Coronary artery (tissue), 2 donors: Measurements from ENCODE around the gene PTPMT1.
"Not testable (repeated sequence)": the region's sequence is repeated elsewhere in the genome, so short reads cannot be mapped to it uniquely, and the experiment has no call there.

Source experiments
- DNase-seq: peaks from one replicate; pipeline ENCODE4 v3.0.0-alpha.2; 2017; ENCODE audit warnings: low spot score
- H3K27ac ChIP-seq, 2 donors: fragments of 200-600 bp; sonication (generic); one replicate each; pipeline ENCODE4 v1.5.1; 2016 to 2019
- H3K4me3 ChIP-seq: fragments of 200-600 bp; sonication (generic); 2 replicates; pipeline ENCODE4 v1.5.1; 2016; ENCODE audit warnings: mild to moderate bottlenecking, moderate library complexity
- TF ChIP-seq, protein P1 (sequence below): fragments of 200-600 bp; sonication (generic); IDR thresholded peaks from one replicate; pipeline ENCODE4 v1.5.1; 2019; ENCODE audit warnings: antibody characterized with exemption

PTPMT1 gene

GRCh38 chr11:47551086-47551485 is 14.3 kb upstream of the PTPMT1 start:
- Histone ChIP-seq H3K4me3 (peak overlapping the region; percentile 92), H3K27ac (peak overlapping the region in 1 of 2 donors; percentile 94)
- DNase-seq = no peak
- TF ChIP-seq, protein P1, sequence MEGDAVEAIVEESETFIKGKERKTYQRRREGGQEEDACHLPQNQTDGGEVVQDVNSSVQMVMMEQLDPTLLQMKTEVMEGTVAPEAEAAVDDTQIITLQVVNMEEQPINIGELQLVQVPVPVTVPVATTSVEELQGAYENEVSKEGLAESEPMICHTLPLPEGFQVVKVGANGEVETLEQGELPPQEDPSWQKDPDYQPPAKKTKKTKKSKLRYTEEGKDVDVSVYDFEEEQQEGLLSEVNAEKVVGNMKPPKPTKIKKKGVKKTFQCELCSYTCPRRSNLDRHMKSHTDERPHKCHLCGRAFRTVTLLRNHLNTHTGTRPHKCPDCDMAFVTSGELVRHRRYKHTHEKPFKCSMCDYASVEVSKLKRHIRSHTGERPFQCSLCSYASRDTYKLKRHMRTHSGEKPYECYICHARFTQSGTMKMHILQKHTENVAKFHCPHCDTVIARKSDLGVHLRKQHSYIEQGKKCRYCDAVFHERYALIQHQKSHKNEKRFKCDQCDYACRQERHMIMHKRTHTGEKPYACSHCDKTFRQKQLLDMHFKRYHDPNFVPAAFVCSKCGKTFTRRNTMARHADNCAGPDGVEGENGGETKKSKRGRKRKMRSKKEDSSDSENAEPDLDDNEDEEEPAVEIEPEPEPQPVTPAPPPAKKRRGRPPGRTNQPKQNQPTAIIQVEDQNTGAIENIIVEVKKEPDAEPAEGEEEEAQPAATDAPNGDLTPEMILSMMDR = no peak

DNA sequence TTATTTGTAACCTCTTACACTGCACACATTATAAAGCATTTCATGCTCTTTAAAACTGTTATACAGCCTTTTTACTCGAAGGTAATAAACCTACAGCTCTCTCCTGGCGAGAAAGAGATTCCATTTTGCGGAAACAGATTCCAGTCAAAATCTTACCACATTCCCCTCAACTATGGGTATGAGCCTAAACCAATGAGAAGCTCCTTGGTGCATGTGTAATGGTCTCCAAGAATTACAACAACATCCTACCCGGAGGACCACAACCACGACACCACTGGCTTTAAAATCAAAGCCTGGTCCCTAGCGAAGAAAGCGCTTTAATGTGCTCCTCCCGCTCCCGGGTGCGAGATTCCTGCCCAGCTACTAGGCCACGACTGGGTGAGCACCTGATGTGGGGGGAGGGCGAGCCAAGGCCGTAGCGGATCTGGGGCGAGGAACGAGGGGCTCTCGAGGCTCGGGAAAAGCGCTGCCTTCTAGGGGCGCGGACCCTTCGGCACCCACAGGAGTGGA is 13.3 kb upstream of the PTPMT1 start:
- no peak for DNase-seq
- Histone ChIP-seq H3K4me3 (peak overlapping the region; percentile 92), H3K27ac (peak overlapping the region; percentile 94 to 96)
- TF ChIP-seq, protein P1 = no peak

DNA sequence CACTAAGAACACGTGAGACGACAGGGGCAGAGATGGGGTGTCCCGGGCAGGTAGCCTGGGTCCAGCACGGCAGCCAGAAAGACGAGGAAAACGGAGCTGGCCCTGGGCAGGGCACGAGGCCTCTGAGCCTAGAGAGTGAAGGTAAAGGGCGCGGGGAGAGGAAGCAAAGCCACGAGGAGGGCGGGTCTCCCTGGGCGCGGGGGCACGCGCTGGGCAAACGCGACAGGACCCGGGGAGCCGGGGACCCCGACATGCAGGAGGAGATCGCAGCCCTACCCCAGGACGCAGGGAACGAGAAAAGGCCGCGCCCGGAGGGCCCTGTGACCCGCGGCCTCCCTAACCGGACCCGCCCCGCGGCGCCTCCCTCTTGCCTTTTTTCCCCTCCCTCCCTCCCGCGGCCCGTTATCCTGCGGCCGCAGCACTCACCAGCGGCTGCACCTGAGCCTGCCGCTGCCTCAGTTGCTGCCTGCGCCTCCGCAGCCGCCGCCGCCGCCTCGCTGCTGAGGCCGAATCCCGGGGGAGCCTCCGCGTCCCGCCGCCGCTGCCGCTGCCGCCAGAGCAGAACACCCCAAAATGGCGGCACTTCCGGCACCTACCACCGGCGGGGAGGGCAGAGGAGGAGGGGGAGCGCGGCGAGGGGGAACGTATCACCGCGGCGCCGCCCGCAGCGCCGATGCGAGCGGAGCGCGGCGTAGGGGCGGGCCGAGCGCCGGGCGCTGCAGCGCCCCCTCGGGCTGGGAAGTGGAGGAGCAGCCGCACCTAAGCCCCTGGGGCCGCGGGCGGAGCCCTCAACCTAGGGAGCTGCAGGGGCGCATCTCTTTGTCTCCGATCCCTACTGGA is 12.6 kb upstream of the PTPMT1 start, which contains the start of gene CELF1:
CELF1 (minus strand) TSS at position 567 of the 840 bp plus-strand sequence. CDS start 53,609 bp downstream, outside the sequence.
- DNase-seq = peak; percentile 91
- Histone ChIP-seq H3K27ac (peak within 1 kb of the TSS; percentile 94 to 96), H3K4me3 (peak within 1 kb of the TSS; percentile 92)
- TF ChIP-seq, protein P1 = peak; percentile 91

- DNase-seq = no peak
- TF ChIP-seq, protein P1 = no peak
- H3K4me3 ChIP-seq = peak overlapping the region; percentile 92
- peak overlapping the region; percentile 94 to 96 for H3K27ac ChIP-seq
Observed at GRCh38 chr11:47553406-47553743, 12.0 kb upstream of the PTPMT1 start.

GRCh38 chr11:47557004-47557403 is 8.4 kb upstream of the PTPMT1 start:
- not testable (repeated sequence) for DNase-seq, H3K27ac ChIP-seq, H3K4me3 ChIP-seq

- H3K4me3 ChIP-seq = no peak overlapping the region
- H3K27ac ChIP-seq = no peak overlapping the region
- DNase-seq = no peak
- TF ChIP-seq, protein P1 = no peak
Observed at GRCh38 chr11:47558695-47559094, 6.7 kb upstream of the PTPMT1 start.

DNA sequence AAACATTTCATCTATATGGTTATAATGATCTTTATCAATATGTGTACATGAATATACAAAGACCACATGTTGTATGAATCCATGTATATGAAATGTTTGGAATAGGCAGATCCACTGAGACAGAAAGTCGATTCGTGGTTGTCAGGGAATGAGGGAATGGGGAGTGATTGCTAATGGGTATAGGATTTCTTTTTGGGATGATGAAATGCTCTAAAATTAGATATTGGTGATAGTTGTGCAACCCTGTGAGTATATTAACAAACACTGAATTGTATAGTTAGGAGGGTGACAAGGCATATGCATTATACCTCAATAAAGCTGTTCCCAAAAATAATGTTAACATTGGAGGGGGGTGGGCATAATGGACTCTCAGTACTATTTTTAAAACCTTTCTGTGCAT is 5.0 kb upstream of the PTPMT1 start:
- TF ChIP-seq, protein P1 = no peak
- no peak overlapping the region for H3K4me3 ChIP-seq
- no peak overlapping the region for H3K27ac ChIP-seq
- DNase-seq = no peak

GRCh38 chr11:47562393-47562792 is 3.0 kb upstream of the PTPMT1 start:
- H3K4me3 ChIP-seq, H3K27ac ChIP-seq, DNase-seq: not testable (repeated sequence)

GRCh38 chr11:47564366-47564765 is 1.0 kb upstream of the PTPMT1 start:
- peak overlapping the region; percentile 99 for H3K4me3 ChIP-seq
- H3K27ac ChIP-seq, DNase-seq: not testable (repeated sequence)
